ENCODE data around the gene RIMOC1.

- no peak for TF ChIP-seq CTCF (IDR thresholded peaks at IDR 0.05 in 8 of 11, conservative IDR thresholded peaks at IDR 0.05 in 3 of 11)
- no peak for TF ChIP-seq POLR2AphosphoS5 (IDR thresholded peaks at IDR 0.05)
Observed at GRCh38 chr5:41877408-41877807, 26.7 kb upstream of the RIMOC1 start.

Measured in spleen (tissue), 7 donors.